WTC11 (cell line): ENCODE data around the gene TUBB4B.

ENCODE experiments used
- ATF6 ChIP-seq: sonication (generic); formaldehyde crosslinking; IDR thresholded peaks from 2 replicates; pipeline ENCODE4 v1.8.1; 2023; ENCODE audit warnings: mild to moderate bottlenecking, missing genetic modification reagents
- CBFB ChIP-seq: sonication (generic); formaldehyde crosslinking; IDR thresholded peaks from 2 replicates; pipeline ENCODE4 v1.8.1; 2022; ENCODE audit warnings: mild to moderate bottlenecking, low read depth, missing genetic modification reagents
- CREM ChIP-seq: sonication (generic); formaldehyde crosslinking; IDR thresholded peaks from 2 replicates; pipeline ENCODE4 v1.8.1; 2022; ENCODE audit warnings: mild to moderate bottlenecking, missing genetic modification reagents, moderate library complexity
- CTCF ChIP-seq: fragments of 200-600 bp; IDR thresholded peaks from 2 replicates; pipeline ENCODE4 v1.8.0; 2022; ENCODE audit warnings: antibody characterized with exemption
- NFYB ChIP-seq: sonication (generic); formaldehyde crosslinking; conservative IDR thresholded peaks from 2 replicates; pipeline ENCODE4 v1.8.0; 2022; ENCODE audit warnings: low read depth, missing genetic modification reagents
- NR2C2 ChIP-seq: sonication (generic); formaldehyde crosslinking; IDR thresholded peaks from 2 replicates; pipeline ENCODE4 v1.8.0; 2022; ENCODE audit warnings: mild to moderate bottlenecking, missing genetic modification reagents
- ZNF416 ChIP-seq: fragments of 250-450 bp; sonication (Bioruptor Pico); IDR thresholded peaks from 2 replicates; pipeline ENCODE4 v1.9.0; 2021; ENCODE audit warnings: mild to moderate bottlenecking, inconsistent platforms
- TF ChIP-seq, protein P1 (sequence below): fragments of 250-450 bp; sonication (Bioruptor Pico); IDR thresholded peaks from 2 replicates; pipeline ENCODE4 v1.9.0; 2021; ENCODE audit warnings: mild to moderate bottlenecking
- TF ChIP-seq, protein P2 (sequence below): sonication (generic); formaldehyde crosslinking; IDR thresholded peaks from 2 replicates; pipeline ENCODE4 v1.8.0; 2022; ENCODE audit warnings: mild to moderate bottlenecking, missing genetic modification reagents

DNA sequence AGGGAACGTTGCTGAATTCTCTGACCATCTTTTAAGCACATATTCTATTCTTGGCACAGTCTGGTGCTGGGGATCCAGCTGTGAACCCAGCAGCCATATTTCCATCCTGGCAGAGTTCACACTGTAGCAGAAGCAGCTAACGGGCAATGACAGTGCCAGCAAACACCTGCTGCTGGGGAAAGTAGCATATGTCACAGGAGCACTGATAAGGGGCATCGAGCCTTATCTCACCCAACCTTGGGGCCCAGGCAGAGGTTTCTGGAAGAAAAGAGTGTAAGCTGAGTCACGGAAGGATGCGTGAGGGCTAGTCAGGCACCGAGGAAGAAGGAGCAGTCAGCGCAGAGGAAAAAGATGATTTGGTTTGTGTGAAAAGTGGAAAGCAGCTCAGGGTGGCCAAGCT lies 34.5 kb upstream of the TUBB4B start:
- TF ChIP-seq CTCF, result no peak
- TF ChIP-seq ZNF416 (CRISPR knock-in tag), result no peak
- TF ChIP-seq CREM (CRISPR knock-in tag), result no peak
- no peak for TF ChIP-seq NR2C2 (CRISPR knock-in tag)
- no peak for TF ChIP-seq CBFB (CRISPR knock-in tag)
- TF ChIP-seq ATF6, result no peak
- TF ChIP-seq, protein P1, sequence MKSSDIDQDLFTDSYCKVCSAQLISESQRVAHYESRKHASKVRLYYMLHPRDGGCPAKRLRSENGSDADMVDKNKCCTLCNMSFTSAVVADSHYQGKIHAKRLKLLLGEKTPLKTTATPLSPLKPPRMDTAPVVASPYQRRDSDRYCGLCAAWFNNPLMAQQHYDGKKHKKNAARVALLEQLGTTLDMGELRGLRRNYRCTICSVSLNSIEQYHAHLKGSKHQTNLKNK (CRISPR knock-in tag), result no peak
- TF ChIP-seq NFYB (CRISPR knock-in tag), result no peak
- TF ChIP-seq, protein P2, sequence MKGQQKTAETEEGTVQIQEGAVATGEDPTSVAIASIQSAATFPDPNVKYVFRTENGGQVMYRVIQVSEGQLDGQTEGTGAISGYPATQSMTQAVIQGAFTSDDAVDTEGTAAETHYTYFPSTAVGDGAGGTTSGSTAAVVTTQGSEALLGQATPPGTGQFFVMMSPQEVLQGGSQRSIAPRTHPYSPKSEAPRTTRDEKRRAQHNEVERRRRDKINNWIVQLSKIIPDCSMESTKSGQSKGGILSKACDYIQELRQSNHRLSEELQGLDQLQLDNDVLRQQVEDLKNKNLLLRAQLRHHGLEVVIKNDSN, result no peak
